Activated CD8-positive, alpha-beta memory T cell treated with anti-CD3 and anti-CD28 coated beads, Interleukin-2, amount 50 U/mL, for 1 hour (primary cell): Measurements from ENCODE around the gene CKMT1A.

ENCODE experiments used
- DNase-seq: peaks from one replicate; pipeline ENCODE4 v3.0.0-alpha.2; 2020; ENCODE audit errors: extremely low read depth

The CKMT1A gene

DNA sequence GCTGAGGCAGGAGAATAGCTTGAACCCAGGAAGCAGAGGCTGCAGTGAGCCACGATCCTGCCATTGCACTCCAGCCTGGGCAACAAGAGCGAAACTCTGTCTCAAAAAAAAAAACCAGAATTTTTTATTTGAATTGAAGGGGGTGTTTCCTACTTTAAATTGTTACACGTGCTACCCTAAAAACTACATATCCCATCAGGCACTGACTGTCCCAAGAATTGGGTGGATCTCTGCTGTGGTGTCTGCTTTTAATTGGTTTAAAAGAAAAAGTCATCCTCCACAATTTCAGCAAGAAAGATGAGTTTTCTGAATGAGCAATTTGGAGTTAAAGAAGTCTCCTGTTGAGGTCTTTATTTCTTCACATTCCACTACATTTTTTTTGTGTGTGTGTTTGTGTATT is 54.7 kb downstream of the CKMT1A start:
- no peak for DNase-seq
